Brain microvascular endothelial cell (primary cell): ENCODE data around the gene ZNF592.

Experiments used
- DNase-seq: peaks from one replicate; pipeline ENCODE4 v3.0.0-alpha.2; 2020
- H3K27ac ChIP-seq: fragments of 250-450 bp; sonication (Bioruptor Pico); 2 replicates; pipeline ENCODE4 v1.5.1; 2020; ENCODE audit warnings: mild to moderate bottlenecking, moderate library complexity
- H3K27me3 ChIP-seq: fragments of 250-450 bp; sonication (Bioruptor Pico); replicated peaks from 2 replicates; pipeline ENCODE4 v1.5.1; 2020; ENCODE audit warnings: mild to moderate bottlenecking
- H3K36me3 ChIP-seq: fragments of 250-450 bp; sonication (Bioruptor Pico); replicated peaks from 2 replicates; pipeline ENCODE4 v1.5.1; 2020; ENCODE audit warnings: mild to moderate bottlenecking
- H3K4me3 ChIP-seq: 2 replicates; pipeline ENCODE4 v1.5.1; 2011; ENCODE audit warnings: low read depth, mild to moderate bottlenecking, control low read depth, low read length, moderate library complexity
- CTCF ChIP-seq: IDR thresholded peaks from 2 replicates; pipeline ENCODE4 v1.5.1; 2011; ENCODE audit warnings: low read depth, mild to moderate bottlenecking, moderate library complexity, low read length, control low read depth, inconsistent platforms; ENCODE audit errors: missing control alignments
- in situ Hi-C: cut with HindIII; loops from 2 replicates; pipeline ENCODE4 v1.10.0; 2017; ENCODE audit warnings: low sequenced_read_pairs, low pct_ligation_motif_present

The ZNF592 gene

GRCh38 chr15:84755736-84756527 lies 7.5 kb downstream of the ZNF592 start:
- Histone ChIP-seq H3K36me3 (no peaks in the 10 kb centered on the region), H3K4me3 (no peak overlapping the region), H3K27me3 (no peaks in the 10 kb centered on the region), H3K27ac (no peak overlapping the region)
- TF ChIP-seq CTCF = no peak
- in situ Hi-C loops = no loop called here
- no peak for DNase-seq

- in situ Hi-C loops = no loop called here
- H3K27me3 ChIP-seq = no peaks in the 10 kb centered on the region
- H3K4me3 ChIP-seq = no peak overlapping the region
- H3K27ac ChIP-seq = no peak overlapping the region
- TF ChIP-seq CTCF = no peak
- H3K36me3 ChIP-seq = no peaks in the 10 kb centered on the region
- no peak for DNase-seq
These were observed 10.6 kb downstream of the ZNF592 start for GRCh38 chr15:84759018-84759417.

GRCh38 chr15:84760219-84760618 lies 11.8 kb downstream of the ZNF592 start:
- Histone ChIP-seq H3K27ac (no peak overlapping the region), H3K27me3 (no peaks in the 10 kb centered on the region), H3K4me3 (no peak overlapping the region), H3K36me3 (peaks cover 4% of the 10 kb centered on the region)
- DNase-seq = no peak
- in situ Hi-C loops = no loop called here
- no peak for TF ChIP-seq CTCF

GRCh38 chr15:84761607-84762131 lies 13.3 kb downstream of the ZNF592 start:
- DNase-seq = no peak
- in situ Hi-C loops = no loop called here

GRCh38 chr15:84762840-84763572 lies 14.6 kb downstream of the ZNF592 start:
- no peak overlapping the region for H3K27ac ChIP-seq
- TF ChIP-seq CTCF = no peak
- H3K27me3 ChIP-seq = no peaks in the 10 kb centered on the region
- H3K4me3 ChIP-seq = no peak overlapping the region
- in situ Hi-C loops = no loop called here
- peaks cover 13% of the 10 kb centered on the region for H3K36me3 ChIP-seq
- DNase-seq = no peak

More at GRCh38 chr15:84761607-84762131, 13.3 kb downstream of the ZNF592 start:
- no peaks in the 10 kb centered on the region for H3K27me3 ChIP-seq
- H3K4me3 ChIP-seq = no peak overlapping the region
- no peak overlapping the region for H3K27ac ChIP-seq
- no peak for TF ChIP-seq CTCF
- peaks cover 12% of the 10 kb centered on the region for H3K36me3 ChIP-seq
